HG03571 (cell line): ENCODE data around the gene FGD4.
A peak's percentile ranks its signal among the peaks of the same experiment; 100 is the strongest.
"Not testable (repeated sequence)": the region's sequence is repeated elsewhere in the genome, so short reads cannot be mapped to it uniquely, and the experiment has no call there.

Source experiments
- ATAC-seq: cut with Tn5 transposase; IDR thresholded peaks from one replicate; pipeline ENCODE4 v1.9.1; 2021; ENCODE audit not compliant: unreplicated experiment

The FGD4 gene

DNA sequence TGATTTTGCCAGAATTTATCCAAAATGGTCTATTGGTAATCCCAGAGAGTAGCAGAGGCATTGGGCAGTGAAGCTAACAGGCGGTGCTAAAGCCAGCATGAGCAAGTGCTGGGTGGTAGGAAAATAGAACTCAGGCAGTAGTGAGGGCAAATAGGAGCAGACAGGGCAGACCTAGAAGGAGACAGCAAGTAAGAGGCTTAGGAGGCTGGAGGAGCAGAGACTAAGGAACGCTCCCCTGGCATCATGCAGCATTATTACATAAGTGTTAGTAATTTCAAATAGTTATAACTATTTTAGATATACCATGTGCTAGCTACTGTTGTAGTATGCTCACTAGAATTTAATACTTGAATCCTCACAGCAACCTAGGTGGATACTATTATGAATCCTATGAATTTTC, 151.7 kb downstream of the FGD4 start:
- no peak for ATAC-seq

GRCh38 chr12:32558903-32559302, 159.5 kb downstream of the FGD4 start:
- peak; percentile 99 for ATAC-seq

GRCh38 chr12:32559434-32559833, 160.1 kb downstream of the FGD4 start:
- ATAC-seq: no peak

DNA sequence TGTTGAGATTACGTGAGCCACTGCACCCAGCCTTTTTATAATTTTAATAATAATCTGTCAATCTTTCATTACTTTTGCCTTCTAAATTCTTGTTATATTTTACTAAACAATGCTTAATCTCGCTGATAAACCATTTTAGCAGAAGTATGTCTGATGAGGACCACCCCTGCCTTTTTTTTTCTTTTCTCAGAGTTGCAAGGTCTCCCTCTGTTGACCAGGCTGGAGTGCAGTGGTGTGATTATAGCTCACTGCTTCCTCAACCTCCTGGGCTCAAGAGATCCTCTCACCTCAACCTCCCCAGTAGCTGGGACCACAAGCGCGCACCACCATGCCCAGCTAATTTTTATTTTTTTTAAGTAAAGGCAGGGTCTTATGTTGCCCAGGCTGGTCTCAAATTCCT, 161.2 kb downstream of the FGD4 start:
- ATAC-seq: no peak

DNA sequence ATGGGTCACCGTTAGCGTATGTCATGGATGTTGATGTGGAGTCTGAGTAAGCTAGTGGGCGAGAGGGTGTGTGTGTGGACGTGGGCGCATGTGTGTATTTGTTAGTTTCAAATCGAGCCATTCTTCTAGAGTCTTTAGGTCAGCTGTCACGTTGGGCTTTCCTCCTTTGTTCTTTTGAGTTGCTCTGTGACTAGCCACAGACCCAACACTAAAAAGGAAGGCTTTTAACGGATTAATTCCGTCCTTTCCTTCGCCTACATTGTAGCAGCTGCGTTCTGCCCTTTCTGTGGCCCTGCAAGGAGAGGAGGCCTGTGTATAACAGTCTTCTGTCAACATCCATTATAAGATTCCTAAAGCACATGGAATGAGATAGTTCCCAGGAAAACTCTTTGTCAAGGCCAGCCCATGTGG, 162.6 kb downstream of the FGD4 start:
- ATAC-seq: no peak

- not testable (repeated sequence) for ATAC-seq
Measured at GRCh38 chr12:32562413-32562812, 163.1 kb downstream of the FGD4 start.

DNA sequence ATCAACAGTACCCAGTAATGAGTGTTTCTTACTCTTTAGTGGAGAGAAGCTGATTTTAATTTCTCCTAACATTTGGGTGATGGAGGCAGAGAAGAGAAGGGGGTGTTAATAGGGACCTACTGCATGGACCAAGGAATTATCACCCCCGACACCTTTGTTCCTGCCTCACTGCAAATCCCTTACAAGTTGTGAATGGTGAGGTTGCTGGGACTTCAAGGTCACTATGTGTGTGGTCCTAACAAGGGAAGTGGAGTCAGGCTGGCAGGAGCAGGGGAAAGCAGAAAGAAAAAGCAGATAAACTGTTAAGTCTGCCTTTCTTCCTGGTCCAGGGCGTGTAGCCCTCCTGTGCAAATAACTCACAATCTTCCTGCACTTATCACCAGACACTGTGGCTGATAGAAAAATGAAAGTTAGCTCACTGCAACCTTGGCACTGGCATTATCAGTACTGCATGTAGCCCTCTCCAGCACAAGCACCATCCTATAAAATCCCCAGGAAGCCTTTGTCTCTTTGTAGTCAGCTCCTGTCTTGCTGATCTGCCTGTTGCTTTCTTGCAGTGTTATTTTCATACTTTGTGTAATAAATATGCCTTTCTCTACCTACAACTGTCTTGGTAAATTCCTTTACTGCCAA, 167.4 kb downstream of the FGD4 start:
- no peak for ATAC-seq

DNA sequence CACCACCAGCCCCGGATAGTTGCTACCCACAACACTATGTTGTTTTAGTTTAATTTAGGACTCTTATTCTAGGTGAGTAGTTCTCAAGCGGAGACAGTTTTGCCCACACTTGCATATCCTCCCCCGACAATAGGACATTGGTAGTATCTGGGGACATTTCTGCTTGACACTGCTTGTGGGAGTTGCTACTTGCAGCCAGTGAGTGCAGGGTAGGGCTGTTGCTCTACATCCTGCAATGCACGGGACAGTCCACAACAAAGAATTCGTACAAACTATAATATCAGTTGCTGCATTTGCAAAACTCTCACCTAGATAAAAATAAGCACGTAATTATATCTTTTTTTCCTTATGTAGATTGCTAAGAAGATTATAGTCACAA, 167.9 kb downstream of the FGD4 start:
- ATAC-seq: no peak

- ATAC-seq: no peak
Measured at GRCh38 chr12:32568228-32568627, 168.9 kb downstream of the FGD4 start.

- ATAC-seq: no peak
Measured at GRCh38 chr12:32569259-32569658, 169.9 kb downstream of the FGD4 start.

DNA sequence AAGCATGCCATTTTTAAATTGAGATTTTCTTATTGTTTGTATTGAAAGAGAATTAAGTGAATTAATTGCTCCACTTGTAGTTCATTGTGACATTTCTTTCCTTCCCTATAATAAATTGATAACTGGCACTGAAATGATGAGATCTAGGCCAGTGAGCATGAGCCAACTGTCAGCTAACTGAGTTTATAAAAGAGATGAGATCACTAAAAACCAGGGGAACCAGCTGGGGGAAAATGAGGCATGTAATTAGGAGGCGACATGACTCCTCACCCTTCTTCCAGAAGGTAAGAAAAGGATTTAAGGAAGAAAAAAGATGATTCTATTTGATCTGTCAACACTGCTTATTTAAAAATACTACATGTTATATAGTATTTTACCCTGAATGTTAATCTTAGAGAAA, 175.2 kb downstream of the FGD4 start:
- ATAC-seq: no peak

DNA sequence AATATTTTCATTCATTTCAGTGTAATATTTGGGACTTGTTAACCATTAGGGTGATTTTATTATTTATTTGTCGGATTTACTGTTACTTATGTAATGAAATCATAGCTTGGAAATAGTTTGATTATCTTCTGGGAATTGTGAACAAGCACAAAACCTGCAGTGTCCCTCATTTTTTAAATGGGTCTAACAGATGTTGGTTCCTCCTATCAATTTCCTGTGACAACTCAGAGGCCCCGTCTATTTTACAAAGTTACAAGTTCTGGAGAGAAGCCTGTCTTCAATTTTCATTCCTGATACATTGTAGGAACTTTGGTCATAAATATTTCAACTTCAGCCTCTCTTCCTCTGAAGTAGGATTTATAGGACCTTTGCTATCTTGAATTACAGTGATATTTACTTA, 178.0 kb downstream of the FGD4 start:
- no peak for ATAC-seq

- ATAC-seq: no peak
Measured at GRCh38 chr12:32583534-32583933, 184.2 kb downstream of the FGD4 start.

GRCh38 chr12:32585680-32586079, 186.3 kb downstream of the FGD4 start:
- ATAC-seq: no peak

GRCh38 chr12:32586390-32586789, 187.0 kb downstream of the FGD4 start:
- ATAC-seq: no peak

DNA sequence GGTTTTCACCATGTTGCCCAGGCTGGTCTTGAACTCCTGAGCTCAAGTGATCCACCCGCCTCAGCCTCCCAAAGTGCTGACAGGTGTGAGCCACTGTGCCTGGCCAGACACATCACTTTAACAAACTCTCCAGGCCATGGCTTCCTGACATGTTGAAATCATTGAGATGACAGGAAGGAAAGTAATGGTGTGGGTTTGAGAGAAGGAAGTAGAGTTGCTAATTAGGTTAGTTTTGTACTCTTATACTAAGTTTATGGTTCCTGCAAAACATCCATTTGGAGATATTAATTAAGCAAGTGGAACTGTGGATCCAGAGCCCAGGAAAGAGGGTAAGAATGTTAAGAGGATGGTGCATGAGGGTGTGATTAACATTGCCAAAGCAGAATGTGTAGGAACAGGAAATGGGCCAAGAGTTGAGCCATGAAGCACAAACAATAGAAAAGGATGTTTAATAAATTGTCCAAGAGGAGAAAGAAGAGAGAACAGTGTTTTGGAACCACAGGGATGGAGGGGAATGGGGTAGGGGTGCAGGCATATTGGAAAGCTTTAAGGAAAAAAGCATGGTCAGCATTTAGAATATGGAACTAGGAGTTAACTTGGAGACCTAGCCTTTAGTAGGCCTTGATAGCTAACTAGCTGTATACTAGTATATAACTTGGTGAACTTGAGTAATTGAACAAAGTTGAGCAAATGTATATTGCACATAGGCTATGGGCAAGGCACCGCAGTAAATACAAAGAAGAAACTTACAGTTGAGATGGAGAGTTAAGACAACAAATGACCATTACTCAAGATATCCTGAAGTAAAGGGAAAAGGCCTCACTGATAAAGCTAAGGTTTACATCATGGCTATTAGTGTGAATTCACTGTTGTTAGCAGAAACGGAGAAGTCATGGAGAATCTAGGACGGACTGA, 188.5 kb downstream of the FGD4 start:
- no peak for ATAC-seq

DNA sequence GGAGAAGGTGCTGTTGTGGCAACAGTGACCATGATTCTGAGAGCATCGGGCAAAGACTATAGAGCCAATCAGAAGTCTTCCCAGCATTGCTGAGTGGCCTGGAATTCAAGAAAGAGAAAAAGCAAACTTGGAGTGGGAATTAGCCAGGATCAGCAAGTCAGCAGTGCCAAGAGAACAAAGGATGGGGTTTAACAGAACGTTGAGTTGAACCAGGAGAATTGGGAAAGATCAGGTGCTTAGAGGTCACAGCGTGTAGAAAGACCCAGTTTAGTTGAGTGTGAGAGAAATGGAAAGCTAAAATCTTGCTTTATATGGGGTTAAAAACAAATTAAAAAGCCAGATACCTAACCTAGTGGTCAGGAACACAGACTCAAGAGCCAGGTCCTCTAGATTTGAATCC, 189.2 kb downstream of the FGD4 start:
- ATAC-seq: no peak

DNA sequence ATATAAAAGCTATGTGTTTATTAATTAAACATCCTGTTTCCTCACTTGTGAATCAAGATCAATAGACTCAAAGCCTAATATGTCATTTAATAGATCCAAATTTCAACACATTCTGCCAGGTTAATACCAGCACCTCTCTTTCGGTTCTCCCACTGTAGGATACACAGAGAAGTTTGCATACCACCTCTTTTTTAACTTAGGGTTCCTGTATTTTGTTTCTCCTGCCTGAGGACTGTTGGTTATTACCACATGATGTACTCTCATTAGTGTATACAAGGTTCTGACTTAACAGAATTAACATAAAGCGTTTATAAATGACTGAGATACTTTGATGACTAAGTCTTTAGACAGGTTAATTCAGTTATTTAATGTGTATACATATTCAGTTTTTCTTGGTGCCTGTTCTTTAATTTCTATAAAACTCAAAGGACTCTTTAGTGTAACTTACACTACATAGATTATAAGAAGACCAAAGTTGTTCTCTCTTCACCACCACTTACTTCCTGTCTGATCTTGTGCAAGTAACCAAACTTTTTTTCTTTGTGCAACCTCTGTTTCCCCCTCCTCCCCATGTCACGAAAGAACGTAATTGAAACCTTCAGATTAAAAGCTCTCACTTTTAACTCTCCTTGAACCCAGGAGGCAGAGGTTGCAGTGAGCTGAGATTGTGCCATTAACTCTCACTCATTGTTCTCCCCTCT, 190.0 kb downstream of the FGD4 start:
- peak; percentile 57 for ATAC-seq

GRCh38 chr12:32595251-32595650, 195.9 kb downstream of the FGD4 start:
- ATAC-seq: no peak

- no peak for ATAC-seq
Measured at GRCh38 chr12:32596030-32596429, 196.7 kb downstream of the FGD4 start.

GRCh38 chr12:32598688-32599087, 199.3 kb downstream of the FGD4 start:
- ATAC-seq: no peak

DNA sequence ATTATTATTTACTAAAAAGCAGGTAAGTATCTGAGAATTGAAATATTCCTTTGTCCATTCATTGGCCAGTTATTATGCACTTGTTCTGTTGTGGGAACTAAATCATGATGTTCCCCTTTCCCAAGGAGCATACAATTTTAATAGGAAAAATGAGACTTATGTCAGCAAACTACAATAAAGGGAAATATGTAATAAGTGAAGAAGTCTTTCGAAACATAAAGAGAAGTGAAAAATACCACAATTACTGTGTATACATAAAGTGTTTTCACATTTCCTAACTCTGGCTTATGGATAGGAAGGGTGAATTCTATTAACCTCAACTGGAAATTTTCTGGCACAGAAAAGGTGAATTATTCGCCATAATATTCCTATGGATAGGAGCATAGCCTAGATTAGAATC, 201.3 kb downstream of the FGD4 start:
- no peak for ATAC-seq
